ENCODE results near the gene TP53I11. TPM values are rescaled to one million over a fixed set of nuclear protein-coding genes. Genes with fewer than 3 reads are reported as not detected.
A peak's percentile ranks its signal among the peaks of the same experiment; 100 is the strongest.

Gene TP53I11
- total RNA-seq, 1 donor from 2014 or later, result 23.1 TPM

GRCh38 chr11:44920451-44920850 is 30.2 kb downstream of the TP53I11 start:
- Histone ChIP-seq H2AFZ (replicated peaks) (no peak overlapping the region), H4K20me1 (ENCODE audit: low read depth) (no peaks in the 10 kb centered on the region), H3K27me3 (no peaks in the 10 kb centered on the region), H3K27ac (no peak overlapping the region), H3K79me2 (ENCODE audit: low read depth) (no peaks in the 10 kb centered on the region), H3K4me1 (peaks cover 8% of the 10 kb centered on the region), H3F3A (ENCODE audit: low read depth) (no peaks in the 10 kb centered on the region), H3K36me3 (no peaks in the 10 kb centered on the region), H3K4me3 (no peak overlapping the region), H3K4me2 (no peak overlapping the region), H3K9me3 (ENCODE audit: low read depth) (no peaks in the 10 kb centered on the region), H3K9ac (no peak overlapping the region)
- Mint-ChIP-seq H3K4me3 (no peak overlapping the region), H3K27me3 (ENCODE audit: insufficient read depth, low read depth) (peaks cover 10% of the 10 kb centered on the region), H3K27ac (no peak overlapping the region), H3K9me3 (no peaks in the 10 kb centered on the region), H3K4me1 (peaks cover 14% of the 10 kb centered on the region), H3K36me3 (peaks cover 21% of the 10 kb centered on the region)
- no peak for DNase-seq (ENCODE audit: low spot score)
- TF ChIP-seq CTCF (IDR thresholded peaks at IDR 0.05), result no peak
- no peak for TF ChIP-seq EZH2 (IDR thresholded peaks at IDR 0.05)
- TF ChIP-seq EZH2phosphoT487 (IDR thresholded peaks at IDR 0.05), result no peak

GRCh38 chr11:44917741-44918140 is 32.9 kb downstream of the TP53I11 start:
- Histone ChIP-seq H3K27me3 (no peaks in the 10 kb centered on the region), H4K20me1 (ENCODE audit: low read depth) (no peaks in the 10 kb centered on the region), H3K9ac (no peak overlapping the region), H3K4me1 (peaks cover 8% of the 10 kb centered on the region), H3K79me2 (ENCODE audit: low read depth) (no peaks in the 10 kb centered on the region), H3K27ac (no peak overlapping the region), H3K36me3 (no peaks in the 10 kb centered on the region), H3K4me2 (no peak overlapping the region), H3F3A (ENCODE audit: low read depth) (no peaks in the 10 kb centered on the region), H2AFZ (replicated peaks) (no peak overlapping the region), H3K9me3 (ENCODE audit: low read depth) (no peaks in the 10 kb centered on the region), H3K4me3 (no peak overlapping the region)
- no peak for DNase-seq (ENCODE audit: low spot score)
- H3K9me3 Mint-ChIP-seq, result no peaks in the 10 kb centered on the region
- H3K4me3 Mint-ChIP-seq, result no peak overlapping the region
- no peak for TF ChIP-seq EZH2 (IDR thresholded peaks at IDR 0.05)
- no peak for TF ChIP-seq CTCF (IDR thresholded peaks at IDR 0.05)
- TF ChIP-seq EZH2phosphoT487 (IDR thresholded peaks at IDR 0.05), result no peak
- peak overlapping the region; percentile 41 for H3K27ac Mint-ChIP-seq
- H3K36me3 Mint-ChIP-seq, result peaks cover 21% of the 10 kb centered on the region
- peaks cover 5% of the 10 kb centered on the region for H3K27me3 Mint-ChIP-seq (ENCODE audit: insufficient read depth, low read depth)
- H3K4me1 Mint-ChIP-seq, result peaks cover 14% of the 10 kb centered on the region

- Histone ChIP-seq H2AFZ (replicated peaks) (no peak overlapping the region), H3K36me3 (no peaks in the 10 kb centered on the region), H3K4me2 (no peak overlapping the region), H3F3A (ENCODE audit: low read depth) (no peaks in the 10 kb centered on the region), H3K79me2 (ENCODE audit: low read depth) (no peaks in the 10 kb centered on the region), H3K9ac (no peak overlapping the region), H3K27ac (no peak overlapping the region), H3K4me3 (no peak overlapping the region), H3K27me3 (no peaks in the 10 kb centered on the region), H3K4me1 (peaks cover 12% of the 10 kb centered on the region), H3K9me3 (ENCODE audit: low read depth) (no peaks in the 10 kb centered on the region), H4K20me1 (ENCODE audit: low read depth) (no peaks in the 10 kb centered on the region)
- H3K4me3 Mint-ChIP-seq, result no peak overlapping the region
- peaks cover 22% of the 10 kb centered on the region for H3K4me1 Mint-ChIP-seq
- no peaks in the 10 kb centered on the region for H3K9me3 Mint-ChIP-seq
- H3K27ac Mint-ChIP-seq, result no peak overlapping the region
- no peak for DNase-seq (ENCODE audit: low spot score)
- TF ChIP-seq EZH2phosphoT487 (IDR thresholded peaks at IDR 0.05) (no peak), EZH2 (IDR thresholded peaks at IDR 0.05) (no peak), CTCF (IDR thresholded peaks at IDR 0.05) (no peak)
- peaks cover 19% of the 10 kb centered on the region for H3K36me3 Mint-ChIP-seq
- peaks cover 7% of the 10 kb centered on the region for H3K27me3 Mint-ChIP-seq (ENCODE audit: insufficient read depth, low read depth)
Measured at GRCh38 chr11:44916801-44917385, 33.8 kb downstream of the TP53I11 start.

Measured in neural progenitor cell (in vitro differentiated cells).